GM12873 (cell line): ENCODE data around the gene BAIAP2.

Experiments
- CTCF ChIP-seq: IDR thresholded peaks from 2 replicates; pipeline ENCODE4 v1.5.1; 2012; ENCODE audit warnings: low read depth, mild to moderate bottlenecking, moderate library complexity, low read length, control low read depth; ENCODE audit not compliant: insufficient read depth; ENCODE audit errors: missing control alignments

BAIAP2 gene

GRCh38 chr17:81020443-81020766, 14.5 kb upstream of the BAIAP2 start:
- no peak for TF ChIP-seq CTCF

GRCh38 chr17:81020767-81021497, 14.0 kb upstream of the BAIAP2 start:
- no peak for TF ChIP-seq CTCF

GRCh38 chr17:81021531-81022343, 13.2 kb upstream of the BAIAP2 start:
- no peak for TF ChIP-seq CTCF

GRCh38 chr17:81022344-81022676, 12.6 kb upstream of the BAIAP2 start:
- no peak for TF ChIP-seq CTCF

GRCh38 chr17:81025065-81025740, 9.7 kb upstream of the BAIAP2 start:
- TF ChIP-seq CTCF: no peak

GRCh38 chr17:81025741-81026129, 9.2 kb upstream of the BAIAP2 start:
- no peak for TF ChIP-seq CTCF
